Endothelial cell of umbilical vein (primary cell): ENCODE results near the gene NWD2. TPM values are rescaled to one million over a fixed set of nuclear protein-coding genes. Genes with fewer than 3 reads are reported as not detected.

Source experiments
- BruUV-seq: library from RNA; stranded (reverse); fragments of 400-500 nt; replicated peaks from 2 replicates; lab custom pipeline; 2021; lab: Mats Ljungman, UMichigan
- CTCF ChIA-PET: fragments of 300-600, 350-600 bp; sonication (Branson Sonifier 250); formaldehyde crosslinking; loops from one replicate; lab custom pipeline; 2021; ENCODE audit warnings: antibody characterized with exemption, inconsistent platforms; lab: Charles Lee
- POLR2A ChIA-PET: fragments of 300-600, 350-600 bp; sonication (Branson Sonifier 250); formaldehyde crosslinking; loops from one replicate; lab custom pipeline; 2021; ENCODE audit warnings: antibody characterized with exemption, inconsistent platforms; lab: Charles Lee
- DNase-seq: peaks from one replicate; pipeline ENCODE4 v3.0.0-alpha.2; 2011; ENCODE audit warnings: low read depth, low spot score
- FAIRE-seq: peaks from 2 replicates; lab custom pipeline; 2011; peaks lifted over from hg19 to GRCh38; lab: Jason Lieb, UNC
- H2AFZ ChIP-seq: 2 replicates; pipeline ENCODE4 v1.6.0; 2012; ENCODE audit warnings: low read depth, low read length, control low read depth, inconsistent platforms
- H3K27ac ChIP-seq: 2 replicates; pipeline ENCODE4 v1.5.1; 2011; ENCODE audit warnings: low read depth, mild to moderate bottlenecking, control low read depth, low read length, moderate library complexity; ENCODE audit not compliant: insufficient read depth
- H3K27me3 ChIP-seq, 2 experiments: 2 replicates each; pipeline versions ENCODE4 v1.6.0 to v1.6.1; 2011; ENCODE audit warnings: low read length in 2 of 2, mixed read lengths in 1 of 2; ENCODE audit not compliant: control insufficient read depth in 2 of 2, insufficient read depth in 2 of 2
- H3K36me3 ChIP-seq, 2 experiments: 2 replicates in 1 of 2; 3 replicates in 1 of 2; pipeline ENCODE4 v1.5.1; 2011; ENCODE audit warnings: low read length in 2 of 2, mild to moderate bottlenecking in 1 of 2, moderate library complexity in 1 of 2; ENCODE audit not compliant: control insufficient read depth in 2 of 2, insufficient read depth in 2 of 2; ENCODE audit errors: extremely low read depth in 1 of 2
- H3K4me1 ChIP-seq: 3 replicates; pipeline ENCODE4 v1.5.1; 2011; ENCODE audit warnings: mild to moderate bottlenecking, low read length; ENCODE audit not compliant: control insufficient read depth, insufficient read depth; ENCODE audit errors: extremely low read depth
- H3K4me2 ChIP-seq: 2 replicates; pipeline ENCODE4 v1.6.1; 2011; ENCODE audit warnings: low read length, control low read depth, mixed read lengths; ENCODE audit not compliant: insufficient read depth
- H3K4me3 ChIP-seq, 3 experiments: fragments of 200-600 bp in 1 of 3; sonication (generic), shearing (Covaris generic) in 1 of 3; replicated peaks in 1 of 3; 2 replicates each; pipeline ENCODE4 v1.5.1; 2011 to 2016; ENCODE audit warnings: control low read depth in 3 of 3, low read length in 3 of 3, mild to moderate bottlenecking in 2 of 3, inconsistent platforms in 1 of 3, low read depth in 1 of 3, moderate library complexity in 1 of 3; ENCODE audit not compliant: insufficient read depth in 1 of 3
- H3K79me2 ChIP-seq: 2 replicates; pipeline ENCODE4 v1.6.0; 2012; ENCODE audit warnings: low read length, inconsistent platforms; ENCODE audit not compliant: control insufficient read depth, insufficient read depth
- H3K9ac ChIP-seq: replicated peaks from 2 replicates; pipeline ENCODE3; 2011; ENCODE audit warnings: low read length, control low read depth; ENCODE audit not compliant: insufficient read depth; ENCODE audit errors: extremely low read depth
- H3K9me1 ChIP-seq: replicated peaks from 3 replicates; pipeline ENCODE4 v1.6.0; 2011; ENCODE audit warnings: mild to moderate bottlenecking, low read length; ENCODE audit not compliant: control insufficient read depth, insufficient read depth; ENCODE audit errors: extremely low read depth
- H3K9me3 ChIP-seq: replicated peaks from 2 replicates; pipeline ENCODE4 v1.5.1; 2012; ENCODE audit warnings: low read length, inconsistent platforms; ENCODE audit not compliant: control insufficient read depth, insufficient read depth
- H4K20me1 ChIP-seq: replicated peaks from 2 replicates; pipeline ENCODE3; 2011; ENCODE audit warnings: mild to moderate bottlenecking, low read length; ENCODE audit not compliant: control insufficient read depth, insufficient read depth; ENCODE audit errors: extremely low read depth
- EZH2 ChIP-seq: IDR thresholded peaks from 2 replicates; pipeline ENCODE4 v1.6.1; 2012; ENCODE audit warnings: borderline replicate concordance, low read depth, mild to moderate bottlenecking, moderate library complexity, low read length, inconsistent platforms; ENCODE audit not compliant: severe bottlenecking
- FOS ChIP-seq: IDR thresholded peaks from 2 replicates; pipeline ENCODE4 v1.6.1; 2011; ENCODE audit warnings: mild to moderate bottlenecking, low read length, moderate library complexity, borderline replicate concordance; ENCODE audit not compliant: insufficient read depth
- GATA2 ChIP-seq: IDR thresholded peaks from 2 replicates; pipeline ENCODE4 v1.7.0; 2011; ENCODE audit warnings: low read depth, mild to moderate bottlenecking, moderate library complexity, mixed read lengths, low read length; ENCODE audit not compliant: insufficient read length, insufficient read depth
- JUN ChIP-seq: IDR thresholded peaks from 2 replicates; pipeline ENCODE4 v1.6.1; 2011; ENCODE audit warnings: borderline replicate concordance, low read depth; ENCODE audit not compliant: insufficient read length, insufficient read depth
- MAX ChIP-seq: IDR thresholded peaks from 2 replicates; pipeline ENCODE4 v1.6.1; 2011; ENCODE audit not compliant: insufficient read depth, insufficient read length
- MYC ChIP-seq: IDR thresholded peaks from one replicate; pipeline ENCODE4 v1.6.1; 2011; ENCODE audit warnings: mild to moderate bottlenecking, low read depth, low read length
- POLR2A ChIP-seq: IDR thresholded peaks from 2 replicates; pipeline ENCODE4 v1.6.1; 2012; ENCODE audit warnings: low read depth, mild to moderate bottlenecking, control low read depth, low read length
- POLR2AphosphoS5 ChIP-seq: IDR thresholded peaks from 2 replicates; pipeline ENCODE4 v1.6.1; 2012; ENCODE audit warnings: low read depth, mild to moderate bottlenecking, control low read depth, low read length, moderate library complexity; ENCODE audit not compliant: insufficient read depth
- dilution Hi-C: fragments of 300-500 bp; cut with MboI; formaldehyde crosslinking; loops from one replicate; pipeline ENCODE4 v1.15.0; 2019; ENCODE audit warnings: low sequenced_read_pairs; ENCODE audit not compliant: extremely low pct_ligation_motif_present
- intact Hi-C: fragments of 100-400 bp; cut with micrococcal nuclease; formaldehyde crosslinking; loops from one replicate; pipeline ENCODE4 v1.10.0; 2022
- polyA plus RNA-seq, 4 experiments: library from polyadenylated mRNA; depleted of rRNA in 3 of 4; stranded (reverse) in 3 of 4; unstranded in 1 of 4; fragments of >200 nt; gene quantifications; 2 replicates each; pipeline versions ENCODE4 v1.2.1 to v1.2.3, GENCODE V29; 2011 to 2012; ENCODE audit warnings: missing spikeins in 1 of 4
- total RNA-seq: library from RNA; stranded (reverse); gene quantifications from 2 replicates; pipeline ENCODE4 v1.2.3, GENCODE V29; 2021
- TF ChIP-seq, protein P1 (sequence below), 2 donors: IDR thresholded peaks; 1 replicate in 1 of 2; 2 replicates in 1 of 2; pipeline ENCODE4 v1.5.1; 2011; ENCODE audit warnings: low read length in 2 of 2, mild to moderate bottlenecking in 2 of 2, moderate library complexity in 2 of 2, control low read depth in 1 of 2, inconsistent platforms in 1 of 2, low read depth in 1 of 2; ENCODE audit not compliant: insufficient read depth in 1 of 2; ENCODE audit errors: extremely low read depth in 1 of 2

Gene NWD2
- total and polyA plus RNA-seq, 2 donors (not counting 3 experiments of a cell fraction or from before 2014, with no cell fraction given) = not detected

- no peak for DNase-seq
- no peaks in the 10 kb centered on the region for H3K27me3 ChIP-seq
- H3K79me2 ChIP-seq = no peaks in the 10 kb centered on the region
- ChIA-PET POLR2A (no interaction called here), CTCF (interaction anchor here (1.6 kb wide), 1 partner anchor 19 kb away, joined by 3 read pairs; no protein-coding TSS in a partner anchor)
- TF ChIP-seq MAX (no peak), EZH2 (no peak), MYC (no peak), POLR2AphosphoS5 (no peak)
- TF ChIP-seq, protein P1, sequence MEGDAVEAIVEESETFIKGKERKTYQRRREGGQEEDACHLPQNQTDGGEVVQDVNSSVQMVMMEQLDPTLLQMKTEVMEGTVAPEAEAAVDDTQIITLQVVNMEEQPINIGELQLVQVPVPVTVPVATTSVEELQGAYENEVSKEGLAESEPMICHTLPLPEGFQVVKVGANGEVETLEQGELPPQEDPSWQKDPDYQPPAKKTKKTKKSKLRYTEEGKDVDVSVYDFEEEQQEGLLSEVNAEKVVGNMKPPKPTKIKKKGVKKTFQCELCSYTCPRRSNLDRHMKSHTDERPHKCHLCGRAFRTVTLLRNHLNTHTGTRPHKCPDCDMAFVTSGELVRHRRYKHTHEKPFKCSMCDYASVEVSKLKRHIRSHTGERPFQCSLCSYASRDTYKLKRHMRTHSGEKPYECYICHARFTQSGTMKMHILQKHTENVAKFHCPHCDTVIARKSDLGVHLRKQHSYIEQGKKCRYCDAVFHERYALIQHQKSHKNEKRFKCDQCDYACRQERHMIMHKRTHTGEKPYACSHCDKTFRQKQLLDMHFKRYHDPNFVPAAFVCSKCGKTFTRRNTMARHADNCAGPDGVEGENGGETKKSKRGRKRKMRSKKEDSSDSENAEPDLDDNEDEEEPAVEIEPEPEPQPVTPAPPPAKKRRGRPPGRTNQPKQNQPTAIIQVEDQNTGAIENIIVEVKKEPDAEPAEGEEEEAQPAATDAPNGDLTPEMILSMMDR (IDR thresholded peaks at IDR 0.05; ENCODE audit: extremely low read depth in 1 of 2, insufficient read depth in 1 of 2, low read depth in 1 of 2, low read length in 2 of 2) = no peak
- no peaks in the 10 kb centered on the region for H3K4me1 ChIP-seq
- no peak overlapping the region for H3K27ac ChIP-seq
- no peak overlapping the region for H2AFZ ChIP-seq
- BruUV-seq = no TSS peak
- no peak for FAIRE-seq
- no peak overlapping the region for H3K4me2 ChIP-seq
- H3K9me3 ChIP-seq = no peaks in the 10 kb centered on the region
- H3K4me3 ChIP-seq = no peak overlapping the region
- no peaks in the 10 kb centered on the region for H4K20me1 ChIP-seq
- intact Hi-C loops = no loop called here
- H3K9ac ChIP-seq = no peak overlapping the region
- H3K36me3 ChIP-seq = no peaks in the 10 kb centered on the region
- no peaks in the 10 kb centered on the region for H3K9me1 ChIP-seq
- dilution Hi-C loops = no loop called here
These were observed 121.3 kb downstream of the NWD2 start for GRCh38 chr4:37365888-37366287.

GRCh38 chr4:37367901-37368300 lies 123.4 kb downstream of the NWD2 start:
- Histone ChIP-seq H3K9me1 (no peaks in the 10 kb centered on the region), H3K4me2 (no peak overlapping the region), H3K27me3 (no peaks in the 10 kb centered on the region), H3K4me1 (no peaks in the 10 kb centered on the region), H4K20me1 (no peaks in the 10 kb centered on the region), H3K9me3 (no peaks in the 10 kb centered on the region), H3K79me2 (no peaks in the 10 kb centered on the region), H3K9ac (no peak overlapping the region), H3K4me3 (no peak overlapping the region), H3K36me3 (no peaks in the 10 kb centered on the region), H3K27ac (no peak overlapping the region), H2AFZ (no peak overlapping the region)
- no peak for DNase-seq
- dilution Hi-C loops = no loop called here
- BruUV-seq = no TSS peak
- no peak for FAIRE-seq
- no peak for TF ChIP-seq JUN
- TF ChIP-seq POLR2AphosphoS5 = no peak
- TF ChIP-seq POLR2A = no peak
- no peak for TF ChIP-seq MYC
- no peak for TF ChIP-seq MAX
- TF ChIP-seq FOS = no peak
- no peak for TF ChIP-seq EZH2
- no peak for TF ChIP-seq GATA2
- TF ChIP-seq, protein P1 (IDR thresholded peaks at IDR 0.05; ENCODE audit: extremely low read depth in 1 of 2, insufficient read depth in 1 of 2, low read depth in 1 of 2, low read length in 2 of 2) = no peak
- CTCF ChIA-PET = no interaction called here
- intact Hi-C loops = no loop called here
- POLR2A ChIA-PET = no interaction called here
